ENCODE measurements around the gene COL27A1.
"Not testable (repeated sequence)": the region's sequence is repeated elsewhere in the genome, so short reads cannot be mapped to it uniquely, and the experiment has no call there.

Gene COL27A1

DNA sequence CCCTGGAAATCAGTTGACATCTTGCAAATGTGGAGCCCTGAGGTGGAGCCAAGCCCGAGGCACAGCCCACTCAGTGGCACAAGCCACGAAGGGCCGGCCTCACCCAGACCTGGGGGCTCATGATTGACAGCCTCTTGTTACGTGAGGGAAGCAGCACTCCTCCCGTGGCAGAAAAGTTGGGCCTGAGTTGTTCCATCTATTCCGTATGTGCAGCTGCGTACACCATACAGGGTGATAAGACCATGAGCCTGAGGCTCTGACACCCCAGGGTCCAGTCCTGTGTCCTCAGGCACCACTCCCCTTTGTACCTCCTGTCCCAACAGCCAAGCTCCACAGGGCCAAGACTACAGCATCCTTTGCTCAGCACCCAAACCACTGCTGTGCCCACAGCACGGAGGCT is 172.4 kb downstream of the COL27A1 start:
- ChIA-PET POLR2A (interaction anchor here (0.5 kb wide), 1 partner anchor 50 kb away, joined by 4 read pairs; no protein-coding TSS in a partner anchor), CTCF (no interaction called here)
- H3K4me3 ChIP-seq (ENCODE audit: low read depth, low read length) = no peak overlapping the region
- DNase-seq (ENCODE audit: low read depth, low spot score) = no peak
- TF ChIP-seq, protein P1, sequence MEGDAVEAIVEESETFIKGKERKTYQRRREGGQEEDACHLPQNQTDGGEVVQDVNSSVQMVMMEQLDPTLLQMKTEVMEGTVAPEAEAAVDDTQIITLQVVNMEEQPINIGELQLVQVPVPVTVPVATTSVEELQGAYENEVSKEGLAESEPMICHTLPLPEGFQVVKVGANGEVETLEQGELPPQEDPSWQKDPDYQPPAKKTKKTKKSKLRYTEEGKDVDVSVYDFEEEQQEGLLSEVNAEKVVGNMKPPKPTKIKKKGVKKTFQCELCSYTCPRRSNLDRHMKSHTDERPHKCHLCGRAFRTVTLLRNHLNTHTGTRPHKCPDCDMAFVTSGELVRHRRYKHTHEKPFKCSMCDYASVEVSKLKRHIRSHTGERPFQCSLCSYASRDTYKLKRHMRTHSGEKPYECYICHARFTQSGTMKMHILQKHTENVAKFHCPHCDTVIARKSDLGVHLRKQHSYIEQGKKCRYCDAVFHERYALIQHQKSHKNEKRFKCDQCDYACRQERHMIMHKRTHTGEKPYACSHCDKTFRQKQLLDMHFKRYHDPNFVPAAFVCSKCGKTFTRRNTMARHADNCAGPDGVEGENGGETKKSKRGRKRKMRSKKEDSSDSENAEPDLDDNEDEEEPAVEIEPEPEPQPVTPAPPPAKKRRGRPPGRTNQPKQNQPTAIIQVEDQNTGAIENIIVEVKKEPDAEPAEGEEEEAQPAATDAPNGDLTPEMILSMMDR (IDR thresholded peaks at IDR 0.05; ENCODE audit: insufficient read depth, low read length, missing control alignments) = no peak

DNA sequence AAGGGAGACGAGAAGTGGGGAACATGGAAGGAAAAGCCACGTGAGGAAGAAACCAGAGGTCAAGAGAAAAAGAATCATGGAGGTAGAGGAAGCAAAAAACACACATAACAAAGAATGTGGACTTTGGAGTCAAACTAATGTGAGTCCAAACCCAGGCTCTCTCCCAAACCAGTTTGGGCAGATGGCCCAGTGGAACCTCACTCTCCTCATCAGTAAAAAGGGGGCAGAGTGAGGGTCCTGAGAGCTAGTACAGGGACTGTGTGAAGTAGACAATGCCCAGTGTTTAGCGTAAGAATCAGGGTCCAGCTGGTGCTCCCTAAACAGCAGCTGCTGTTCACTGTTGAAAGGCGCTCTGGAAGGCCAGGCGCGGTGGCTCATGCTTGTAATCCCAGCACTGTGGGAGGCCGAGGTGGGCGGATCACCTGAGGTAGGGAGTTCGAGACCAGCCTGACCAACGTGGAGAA is 173.1 kb downstream of the COL27A1 start:
- POLR2A ChIA-PET = interaction anchor here (0.5 kb wide), 1 partner anchor 51 kb away, joined by 4 read pairs; no protein-coding TSS in a partner anchor
- H3K4me3 ChIP-seq (ENCODE audit: low read depth, low read length); CTCF ChIA-PET; DNase-seq (ENCODE audit: low read depth, low spot score): not testable (repeated sequence)

DNA sequence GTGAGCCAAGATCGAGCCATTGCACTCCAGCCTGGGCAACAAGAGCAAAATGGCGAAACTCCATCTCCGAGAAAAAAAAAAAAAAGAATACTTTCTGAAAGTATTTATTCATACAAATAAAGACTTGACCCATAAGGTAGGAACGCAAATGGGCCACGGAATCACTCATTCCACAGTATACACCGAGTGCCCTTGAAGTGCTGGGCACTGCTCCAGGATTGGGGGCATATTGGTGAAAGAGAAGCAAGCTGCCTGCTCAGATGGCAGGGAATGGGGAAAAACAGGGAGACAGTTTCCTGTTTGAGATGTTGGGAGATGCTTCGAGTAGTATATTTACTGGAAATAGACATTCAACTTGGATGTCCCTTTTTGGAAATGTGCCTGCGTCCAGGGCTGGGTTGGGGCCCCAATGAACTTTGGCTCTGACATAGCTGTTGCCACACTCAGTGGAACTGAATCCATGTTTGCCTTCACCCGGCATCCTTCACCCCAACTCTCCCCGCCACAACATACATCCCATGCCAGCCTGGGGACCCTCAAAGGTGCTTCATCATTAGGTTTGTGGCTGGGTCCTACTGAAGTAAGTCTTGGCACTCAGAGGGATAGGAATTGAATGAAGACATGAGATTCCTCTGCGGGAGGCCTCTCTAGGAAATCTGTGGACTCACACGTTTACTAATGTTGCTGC is 173.7 kb downstream of the COL27A1 start:
- POLR2A ChIA-PET; H3K4me3 ChIP-seq (ENCODE audit: low read depth, low read length); DNase-seq (ENCODE audit: low read depth, low spot score); CTCF ChIA-PET: not testable (repeated sequence)

DNA sequence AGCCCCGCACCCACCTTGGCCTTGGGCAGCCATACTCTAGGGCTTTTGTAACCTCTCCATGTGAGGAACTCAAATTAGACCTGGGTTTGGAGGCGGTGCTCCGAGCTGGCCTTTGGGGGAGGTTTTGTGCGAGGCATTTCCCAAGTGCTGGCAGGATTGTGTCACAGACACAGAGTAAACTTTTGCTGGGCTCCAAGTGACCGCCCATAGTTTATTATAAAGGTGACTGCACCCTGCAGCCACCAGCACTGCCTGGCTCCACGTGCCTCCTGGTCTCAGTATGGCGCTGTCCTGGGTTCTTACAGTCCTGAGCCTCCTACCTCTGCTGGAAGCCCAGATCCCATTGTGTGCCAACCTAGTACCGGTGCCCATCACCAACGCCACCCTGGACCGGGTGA is 174.3 kb downstream of the COL27A1 start, which contains the start of gene ORM2:
Gene ORM2 (plus strand): TSS at position 245 of the 398 bp plus-strand sequence. CDS start 36 bp downstream, at position 281.
- CTCF ChIA-PET; POLR2A ChIA-PET; H3K4me3 ChIP-seq (ENCODE audit: low read depth, low read length); DNase-seq (ENCODE audit: low read depth, low spot score): not testable (repeated sequence)

DNA sequence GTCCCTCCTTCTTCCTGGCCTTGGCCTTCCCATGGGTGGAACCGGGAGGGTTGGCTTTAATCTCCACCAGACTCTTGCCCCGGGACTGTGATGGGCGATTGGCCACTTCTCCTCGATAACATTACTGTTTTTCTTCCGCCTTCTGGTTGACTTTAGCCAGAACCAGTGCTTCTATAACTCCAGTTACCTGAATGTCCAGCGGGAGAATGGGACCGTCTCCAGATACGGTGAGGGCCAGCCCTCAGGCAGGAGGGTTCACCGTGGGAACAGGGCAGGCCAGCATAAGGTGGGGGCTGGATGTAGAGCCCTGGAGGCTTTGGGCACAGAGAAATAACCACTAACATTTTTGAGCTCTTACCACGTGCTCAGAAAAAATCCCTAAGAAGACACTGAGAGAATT is 175.3 kb downstream of the COL27A1 start:
- ChIA-PET CTCF (no interaction called here), POLR2A (no interaction called here)
- no peak overlapping the region for H3K4me3 ChIP-seq (ENCODE audit: low read depth, low read length)
- TF ChIP-seq, protein P1 (IDR thresholded peaks at IDR 0.05; ENCODE audit: insufficient read depth, low read length, missing control alignments) = no peak
- no peak for DNase-seq (ENCODE audit: low read depth, low spot score)

DNA sequence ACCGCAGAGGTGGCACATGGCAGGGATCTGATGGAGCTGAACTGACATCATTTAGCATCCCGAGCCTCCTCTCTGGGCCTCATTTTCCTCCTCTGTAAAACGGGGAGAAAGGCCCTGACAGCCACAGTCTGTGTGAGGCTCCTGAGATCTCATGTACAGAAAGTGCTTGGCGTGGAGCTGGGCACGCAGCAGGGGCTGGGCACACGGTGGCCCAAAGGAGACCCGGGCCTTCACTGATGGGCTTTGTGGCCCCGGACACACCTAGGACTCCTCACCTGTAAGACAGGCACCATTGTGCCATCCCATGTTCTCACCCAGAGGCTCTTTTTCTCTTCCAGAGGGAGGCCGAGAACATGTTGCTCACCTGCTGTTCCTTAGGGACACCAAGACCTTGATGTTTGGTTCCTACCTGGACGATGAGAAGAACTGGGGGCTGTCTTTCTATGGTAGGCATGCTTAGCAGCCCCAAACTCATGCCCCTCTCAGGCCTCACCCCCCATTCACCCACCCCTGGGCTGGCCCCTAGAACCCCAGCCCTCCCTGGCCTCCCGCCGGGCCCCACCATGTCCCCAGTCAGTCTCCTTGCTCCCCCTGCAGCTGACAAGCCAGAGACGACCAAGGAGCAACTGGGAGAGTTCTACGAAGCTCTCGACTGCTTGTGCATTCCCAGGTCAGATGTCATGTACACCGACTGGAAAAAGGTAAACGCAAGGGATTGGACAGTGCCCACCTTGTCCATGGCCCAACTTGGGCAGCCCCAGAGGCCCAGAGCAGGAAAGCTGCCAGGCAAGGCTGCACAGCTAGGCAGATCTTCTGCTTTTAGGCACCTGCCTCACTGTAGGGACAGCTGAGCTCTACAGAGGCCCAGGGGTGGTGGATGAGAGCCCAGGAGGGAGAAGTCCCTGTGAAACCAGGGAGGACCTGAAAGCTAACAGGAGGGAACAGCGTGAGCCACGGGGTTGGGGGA is 176.2 kb downstream of the COL27A1 start:
- POLR2A ChIA-PET; CTCF ChIA-PET; H3K4me3 ChIP-seq (ENCODE audit: low read depth, low read length); DNase-seq (ENCODE audit: low read depth, low spot score): not testable (repeated sequence)

DNA sequence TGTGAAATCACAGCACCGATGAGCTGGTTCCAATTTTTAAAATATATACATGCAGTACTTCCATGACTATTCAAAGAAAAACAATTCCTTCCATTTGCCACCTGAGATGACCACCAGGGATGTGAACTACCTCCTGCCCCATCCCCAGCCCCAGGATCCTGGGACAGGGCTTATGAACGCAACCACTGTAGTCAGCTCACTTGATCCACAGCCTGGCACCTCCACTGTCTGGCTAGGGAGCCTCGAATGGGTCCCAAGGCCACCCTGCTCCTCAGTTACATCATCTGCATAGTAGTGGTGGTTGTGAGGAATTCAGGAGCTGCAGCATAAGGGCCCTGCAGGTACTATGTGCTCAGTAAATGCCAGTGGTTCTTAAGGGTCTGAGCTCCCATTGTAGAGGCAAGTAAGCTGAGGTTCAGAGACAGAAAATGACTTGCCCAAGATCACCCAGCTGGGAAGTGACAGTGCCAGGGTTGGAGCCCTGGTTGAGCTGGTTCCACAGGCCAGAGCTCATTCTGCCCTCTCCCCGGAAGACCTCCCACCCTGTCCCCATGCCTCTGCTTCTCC is 177.2 kb downstream of the COL27A1 start:
- POLR2A ChIA-PET; H3K4me3 ChIP-seq (ENCODE audit: low read depth, low read length); DNase-seq (ENCODE audit: low read depth, low spot score); CTCF ChIA-PET: not testable (repeated sequence)

DNA sequence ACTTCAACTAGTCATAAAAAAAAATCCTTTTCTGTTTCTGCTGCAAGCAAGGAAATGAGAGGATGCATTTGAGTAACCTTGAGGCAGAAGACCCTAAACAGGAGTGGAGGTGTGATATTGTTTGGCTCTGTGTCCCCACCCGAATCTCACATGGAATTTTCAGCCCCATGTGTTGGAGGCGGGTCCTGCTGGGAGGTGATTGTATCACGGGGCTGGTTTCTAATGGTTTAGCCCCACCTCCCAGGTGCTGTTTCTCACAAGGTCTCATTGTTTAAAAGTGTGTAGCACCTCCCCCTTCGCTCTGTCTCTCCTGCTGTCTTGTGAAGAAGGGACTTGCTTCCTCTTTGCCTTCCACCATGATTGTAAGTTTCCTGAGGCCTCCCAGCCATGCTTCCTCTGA is 178.4 kb downstream of the COL27A1 start:
- DNase-seq (ENCODE audit: low read depth, low spot score); POLR2A ChIA-PET; H3K4me3 ChIP-seq (ENCODE audit: low read depth, low read length): not testable (repeated sequence)
- CTCF ChIA-PET = interaction anchor here (1.2 kb wide), 1 partner anchor 10 kb away, joined by 3 read pairs; no protein-coding TSS in a partner anchor

DNA sequence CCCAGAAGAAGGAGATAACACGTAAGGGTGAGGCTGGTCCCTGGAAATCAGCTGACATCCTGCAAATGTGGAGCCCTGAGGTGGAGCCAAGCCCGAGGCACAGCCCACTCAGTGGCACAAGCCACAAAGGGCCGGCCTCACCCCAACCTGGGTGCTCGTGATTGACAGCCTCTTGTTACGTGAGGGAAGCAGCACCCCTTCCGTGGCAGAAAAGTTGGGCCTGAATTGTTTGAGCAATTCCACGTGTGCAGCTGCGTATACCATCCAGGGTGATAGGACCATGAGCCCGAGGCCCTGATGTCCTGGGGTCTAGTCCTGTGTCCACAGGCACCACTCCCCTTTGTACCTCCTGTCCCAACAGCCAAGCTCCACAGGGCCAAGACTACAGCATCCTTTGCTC is 179.2 kb downstream of the COL27A1 start:
- no peak for DNase-seq (ENCODE audit: low read depth, low spot score)
- H3K4me3 ChIP-seq (ENCODE audit: low read depth, low read length) = no peak overlapping the region
- CTCF ChIA-PET = interaction anchor here (1.2 kb wide), 1 partner anchor 9 kb away, joined by 3 read pairs; no protein-coding TSS in a partner anchor
- POLR2A ChIA-PET = no interaction called here
- TF ChIP-seq, protein P1 (IDR thresholded peaks at IDR 0.05; ENCODE audit: insufficient read depth, low read length, missing control alignments) = no peak
